Panc1 (cell line): ENCODE measurements around the gene RTL1.

Experiments used
- POLR2AphosphoS5 ChIP-seq: IDR thresholded peaks from 2 replicates; pipeline ENCODE4 v1.6.1; 2012; ENCODE audit warnings: mild to moderate bottlenecking, low read depth, low read length, moderate library complexity
- TCF7L2 ChIP-seq: IDR thresholded peaks from 2 replicates; pipeline ENCODE4 v1.6.1; 2011; ENCODE audit warnings: mild to moderate bottlenecking, low read depth, low read length, inconsistent platforms
- TF ChIP-seq, protein P1 (sequence below): fragments of 450-650 bp; IDR thresholded peaks from 2 replicates; pipeline ENCODE4 v1.5.1; 2017; ENCODE audit warnings: mild to moderate bottlenecking

GRCh38 chr14:100911665-100912316 is 8.3 kb upstream of the RTL1 start:
- TF ChIP-seq, protein P1, sequence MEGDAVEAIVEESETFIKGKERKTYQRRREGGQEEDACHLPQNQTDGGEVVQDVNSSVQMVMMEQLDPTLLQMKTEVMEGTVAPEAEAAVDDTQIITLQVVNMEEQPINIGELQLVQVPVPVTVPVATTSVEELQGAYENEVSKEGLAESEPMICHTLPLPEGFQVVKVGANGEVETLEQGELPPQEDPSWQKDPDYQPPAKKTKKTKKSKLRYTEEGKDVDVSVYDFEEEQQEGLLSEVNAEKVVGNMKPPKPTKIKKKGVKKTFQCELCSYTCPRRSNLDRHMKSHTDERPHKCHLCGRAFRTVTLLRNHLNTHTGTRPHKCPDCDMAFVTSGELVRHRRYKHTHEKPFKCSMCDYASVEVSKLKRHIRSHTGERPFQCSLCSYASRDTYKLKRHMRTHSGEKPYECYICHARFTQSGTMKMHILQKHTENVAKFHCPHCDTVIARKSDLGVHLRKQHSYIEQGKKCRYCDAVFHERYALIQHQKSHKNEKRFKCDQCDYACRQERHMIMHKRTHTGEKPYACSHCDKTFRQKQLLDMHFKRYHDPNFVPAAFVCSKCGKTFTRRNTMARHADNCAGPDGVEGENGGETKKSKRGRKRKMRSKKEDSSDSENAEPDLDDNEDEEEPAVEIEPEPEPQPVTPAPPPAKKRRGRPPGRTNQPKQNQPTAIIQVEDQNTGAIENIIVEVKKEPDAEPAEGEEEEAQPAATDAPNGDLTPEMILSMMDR, result no peak
- TF ChIP-seq POLR2AphosphoS5 (no peak), TCF7L2 (no peak)
